DMS153 (cell line): ENCODE data around the gene NAB2.

Experiments used
- DNase-seq: peaks from one replicate; lab custom pipeline; 2025; lab: John Stamatoyannopoulos, UW

The NAB2 gene

GRCh38 chr12:57094208-57095160 lies 5.6 kb downstream of the NAB2 start:
- DNase-seq = no peak

DNA sequence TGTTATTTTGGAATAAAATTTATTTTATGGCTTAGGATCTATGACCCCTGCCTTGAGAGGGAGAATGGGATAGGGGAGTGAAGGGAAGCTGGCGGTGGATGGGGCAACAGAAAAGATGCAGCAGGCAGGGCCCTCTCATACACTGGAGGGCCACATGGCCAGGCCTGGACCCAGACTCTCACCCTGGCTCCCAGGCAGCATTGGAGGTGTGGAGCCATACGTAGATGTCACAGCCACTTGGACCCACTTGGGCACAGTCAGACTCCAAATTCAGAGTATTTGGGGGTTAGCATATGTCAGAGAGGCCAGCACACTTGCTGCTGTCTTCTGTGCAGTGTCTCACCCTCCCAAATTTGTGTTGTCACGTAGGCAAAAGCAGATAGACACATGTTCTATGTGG lies 6.5 kb downstream of the NAB2 start:
- DNase-seq = no peak

DNA sequence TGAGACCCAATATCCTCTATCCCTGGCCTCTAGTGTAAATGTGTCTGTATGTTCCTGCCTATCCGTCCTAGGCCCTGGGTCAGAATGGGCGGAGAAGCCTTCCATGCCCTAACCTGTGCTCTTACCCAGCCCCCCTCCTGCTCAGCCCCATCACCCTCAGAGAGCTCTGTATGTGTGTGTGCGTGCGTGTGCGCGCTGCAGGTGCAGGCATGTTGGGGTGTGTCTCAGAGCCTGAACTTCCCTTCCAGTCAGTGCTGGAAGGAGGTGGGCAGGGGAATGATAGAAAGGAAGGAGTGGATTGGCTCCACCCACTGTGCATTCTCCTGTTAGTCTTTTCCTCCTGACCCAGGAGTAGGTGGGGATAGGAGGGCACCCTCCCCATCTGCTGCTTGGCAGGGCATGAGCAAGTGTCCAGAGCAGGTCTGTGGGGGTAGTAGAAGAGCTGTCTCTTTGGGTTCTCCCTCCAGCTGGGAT lies 7.2 kb downstream of the NAB2 start:
- peak; percentile 78 for DNase-seq

DNA sequence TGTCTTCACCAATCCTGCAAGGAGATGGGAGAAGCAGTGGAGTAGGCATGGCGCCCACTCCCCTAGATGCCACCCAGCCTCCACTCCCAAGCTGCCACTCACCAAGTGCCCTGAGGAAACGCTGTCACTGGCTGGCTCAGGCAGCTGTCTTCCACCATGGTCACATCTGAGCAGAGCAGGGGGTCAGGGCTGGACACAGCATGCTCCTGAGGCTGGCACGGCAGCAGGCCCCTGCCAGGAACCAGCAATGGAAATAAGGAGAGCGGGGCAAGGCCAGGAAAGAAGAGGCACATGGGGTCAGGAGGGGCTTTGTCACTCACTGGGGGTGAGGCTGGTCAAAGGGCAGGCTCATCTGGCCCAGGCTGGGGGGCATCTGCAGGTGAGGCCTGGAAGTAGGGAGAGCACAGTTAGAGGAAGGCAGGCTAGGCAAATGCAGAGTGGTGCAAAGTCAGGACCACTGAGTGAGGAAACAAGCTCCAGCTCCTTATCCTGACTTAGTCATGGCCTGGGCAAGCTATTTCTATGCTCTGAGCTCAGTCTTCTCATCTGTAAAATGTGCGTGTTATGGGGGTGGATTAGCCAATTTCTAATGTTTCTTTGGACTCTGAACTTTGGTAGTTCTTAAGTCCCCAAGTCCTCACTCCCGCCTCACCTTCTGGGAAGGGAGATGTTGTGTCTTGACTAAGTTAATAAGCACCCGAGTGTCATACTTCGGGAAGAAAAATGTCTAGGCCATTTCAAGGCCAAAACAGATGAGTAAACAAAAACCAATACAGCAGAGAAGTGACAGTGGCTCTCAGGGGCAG lies 8.0 kb downstream of the NAB2 start:
- no peak for DNase-seq

DNA sequence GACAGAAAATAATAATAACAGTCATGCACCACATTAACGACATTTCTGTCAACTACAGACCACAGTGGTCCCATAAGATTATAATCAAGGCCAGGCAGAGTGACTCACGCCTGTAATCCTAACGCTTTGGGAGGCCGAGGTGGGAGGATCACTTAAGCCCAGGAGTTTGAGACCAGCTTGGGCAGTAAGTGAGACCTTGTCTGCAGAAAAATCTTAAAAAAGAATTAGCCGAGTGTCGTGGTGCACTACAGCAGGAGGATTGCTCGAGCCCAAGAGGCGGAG lies 8.6 kb downstream of the NAB2 start:
- DNase-seq = no peak

- no peak for DNase-seq
These were observed 9.6 kb downstream of the NAB2 start for GRCh38 chr12:57098546-57098945.

DNA sequence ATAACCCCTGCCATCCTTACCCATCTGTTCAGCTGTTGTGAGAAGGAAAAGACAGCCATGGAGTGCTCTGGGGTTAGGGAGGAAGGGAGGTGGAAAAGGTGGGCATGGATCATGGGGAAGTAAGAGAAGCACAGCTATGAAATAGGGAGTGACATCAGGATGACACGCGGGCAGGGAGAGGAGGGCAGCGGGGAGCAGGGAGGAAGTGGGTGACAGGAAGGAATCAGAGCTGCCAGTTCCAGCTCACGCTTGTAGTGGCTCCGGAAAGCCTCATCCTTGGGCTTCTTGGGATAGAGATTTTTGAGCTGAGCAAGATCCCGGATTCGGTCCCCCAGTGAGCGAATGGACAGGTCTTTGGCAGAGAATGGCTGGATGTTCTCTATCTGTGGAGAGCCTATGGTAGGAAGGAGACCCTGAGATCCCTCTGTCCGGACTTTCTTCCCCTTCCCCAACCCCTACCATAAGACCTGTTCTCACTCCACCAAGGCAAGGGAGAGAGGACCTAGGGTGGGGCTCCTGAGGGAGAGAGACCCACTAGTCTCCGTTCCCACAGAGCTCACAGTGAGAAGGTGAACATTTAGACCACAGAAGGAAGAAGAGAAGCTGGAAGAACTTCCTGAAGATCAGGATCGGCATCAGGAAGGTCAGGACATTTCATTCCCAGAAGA lies 10.3 kb downstream of the NAB2 start:
- DNase-seq = no peak

DNA sequence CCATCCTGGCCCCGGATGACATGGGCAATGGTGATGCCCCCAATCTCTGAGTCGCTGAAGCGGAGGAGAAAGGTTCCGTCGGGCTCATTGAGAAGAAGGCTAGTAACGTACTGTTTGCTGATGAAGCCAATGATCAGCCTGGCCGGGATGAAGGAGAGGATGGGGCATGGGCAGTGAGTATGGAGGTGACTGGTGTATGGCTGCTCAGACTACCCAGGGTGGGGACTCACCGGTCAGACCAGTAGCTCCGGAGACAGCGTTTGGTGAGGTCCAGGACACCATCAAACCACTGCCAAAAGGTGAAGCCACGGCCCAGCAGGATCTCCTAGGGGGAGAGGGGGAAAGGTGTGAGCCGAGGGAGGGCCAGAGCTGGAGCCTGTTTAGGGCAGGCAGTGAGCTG lies 10.9 kb downstream of the NAB2 start:
- no peak for DNase-seq

DNA sequence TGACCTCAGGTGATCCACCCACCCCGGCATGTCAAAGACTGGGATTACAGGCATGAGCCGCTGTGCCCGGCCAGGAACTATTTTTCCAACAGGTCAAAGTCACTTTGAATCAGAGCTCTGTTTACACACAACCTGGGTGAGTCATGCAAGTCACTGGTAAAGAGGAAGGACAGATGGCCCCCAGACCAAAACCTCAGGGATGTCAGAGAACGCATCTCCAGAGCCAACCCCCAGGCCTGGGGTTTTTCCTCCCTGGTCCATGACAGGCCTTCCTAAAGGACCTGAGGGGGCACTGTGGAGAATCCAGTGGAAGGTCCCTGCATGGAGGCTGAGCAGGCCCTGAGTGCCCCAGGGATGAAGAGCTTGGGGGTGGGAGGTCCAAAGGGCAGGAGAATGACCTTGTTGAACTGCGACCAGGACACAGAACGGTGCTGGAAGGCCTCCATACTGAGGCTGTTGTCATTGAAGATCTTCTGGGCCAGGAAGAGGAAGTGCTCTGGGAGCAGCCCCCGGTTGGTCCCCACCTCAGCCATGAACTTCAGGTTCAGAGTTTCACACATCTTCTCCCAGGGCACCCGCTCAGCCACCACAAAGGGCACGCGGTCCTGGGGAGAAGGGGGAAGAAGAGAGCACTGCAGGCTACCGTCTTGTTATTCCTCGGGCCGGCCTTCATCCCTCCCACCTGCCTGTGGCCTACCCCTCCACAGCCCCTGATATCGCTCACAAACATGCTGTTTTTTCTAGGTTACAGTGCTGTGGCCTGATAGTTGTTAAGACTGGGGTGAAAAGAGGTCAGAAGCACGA lies 13.2 kb downstream of the NAB2 start:
- DNase-seq = no peak

- no peak for DNase-seq
These were observed 14.9 kb downstream of the NAB2 start for GRCh38 chr12:57103856-57104255.

GRCh38 chr12:57104292-57104910 lies 15.5 kb downstream of the NAB2 start:
- no peak for DNase-seq

- no peak for DNase-seq
These were observed 16.3 kb downstream of the NAB2 start for GRCh38 chr12:57105011-57105753.

GRCh38 chr12:57106021-57106708 lies 17.3 kb downstream of the NAB2 start:
- DNase-seq = no peak

GRCh38 chr12:57107456-57108155 lies 18.7 kb downstream of the NAB2 start:
- no peak for DNase-seq

DNA sequence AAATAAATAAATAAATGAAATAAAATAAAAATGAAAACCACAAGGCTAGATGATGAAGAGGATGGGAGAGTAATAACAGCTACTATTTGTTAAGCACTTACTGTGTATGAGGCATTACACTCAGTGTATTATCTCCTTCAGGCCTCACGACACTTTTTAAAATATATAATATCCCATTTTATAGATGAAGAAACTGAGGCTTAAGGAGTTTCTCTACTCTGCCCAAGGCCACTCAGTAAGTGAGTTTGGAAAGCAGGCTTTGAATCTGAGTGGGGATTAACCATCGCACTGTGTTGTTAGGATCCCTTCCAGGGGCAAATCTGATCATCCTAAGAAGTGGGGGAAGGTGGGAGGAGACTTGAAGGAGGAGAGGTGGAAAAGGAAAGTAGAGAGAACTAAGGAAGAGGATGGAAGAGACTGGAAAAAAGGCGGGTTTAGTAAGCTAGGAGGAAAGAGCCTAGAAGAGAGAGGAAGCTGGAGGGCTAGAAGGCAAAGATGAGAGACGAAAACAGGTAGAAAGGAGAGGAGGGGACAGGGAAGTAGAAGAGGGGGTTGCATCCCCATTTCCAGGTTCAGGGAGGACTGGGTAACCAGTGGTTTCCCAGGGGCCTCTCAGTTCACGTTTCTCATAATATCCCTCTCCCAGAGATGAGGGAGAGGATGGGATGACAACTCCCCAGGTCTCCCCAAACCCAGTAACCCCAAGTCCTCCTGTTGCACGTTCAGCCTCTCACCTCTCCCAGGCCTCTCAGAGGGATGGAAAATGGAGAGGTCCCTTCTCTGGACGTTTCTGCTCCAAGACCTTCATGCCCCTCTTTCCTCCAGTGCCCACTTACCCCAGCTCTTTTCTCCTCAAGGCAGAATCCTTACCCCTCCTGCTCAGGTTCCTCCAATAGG lies 20.5 kb downstream of the NAB2 start:
- DNase-seq = no peak

GRCh38 chr12:57110104-57111030 lies 21.5 kb downstream of the NAB2 start:
- peak; percentile 20 for DNase-seq
